Ishikawa (cell line): Measurements from ENCODE around the gene FAM200A.

ENCODE experiments used
- CEBPB ChIP-seq: IDR thresholded peaks from 2 replicates; pipeline ENCODE4 v1.6.1; 2012
- EGR1 ChIP-seq: IDR thresholded peaks from 2 replicates; pipeline ENCODE4 v1.6.1; 2012
- EP300 ChIP-seq: IDR thresholded peaks from 2 replicates; pipeline ENCODE4 v1.6.1; 2012; ENCODE audit warnings: borderline replicate concordance
- FOXM1 ChIP-seq: IDR thresholded peaks from 2 replicates; pipeline ENCODE4 v1.6.1; 2012; ENCODE audit warnings: low read depth, borderline replicate concordance
- NFIC ChIP-seq: IDR thresholded peaks from 2 replicates; pipeline ENCODE4 v1.6.1; 2012
- RAD21 ChIP-seq: IDR thresholded peaks from 2 replicates; pipeline ENCODE4 v1.6.1; 2012; ENCODE audit warnings: low read depth
- TAF1 ChIP-seq: IDR thresholded peaks from 2 replicates; pipeline ENCODE4 v1.6.1; 2012; ENCODE audit warnings: low read depth, mild to moderate bottlenecking
- TCF12 ChIP-seq: IDR thresholded peaks from 2 replicates; pipeline ENCODE4 v1.6.1; 2012; ENCODE audit warnings: low read depth
- TEAD4 ChIP-seq: IDR thresholded peaks from 2 replicates; pipeline ENCODE4 v1.6.1; 2012
- YY1 ChIP-seq: IDR thresholded peaks from 2 replicates; pipeline ENCODE4 v1.6.1; 2012; ENCODE audit warnings: low read depth
- ZBTB7A ChIP-seq: IDR thresholded peaks from 2 replicates; pipeline ENCODE4 v1.6.1; 2012; ENCODE audit warnings: low read depth
- TF ChIP-seq, protein P1 (sequence below): IDR thresholded peaks from 2 replicates; pipeline ENCODE4 v1.6.1; 2012; ENCODE audit warnings: low read depth, mild to moderate bottlenecking
- TF ChIP-seq, protein P2 (sequence below): IDR thresholded peaks from 2 replicates; pipeline ENCODE4 v1.6.1; 2012
- TF ChIP-seq, protein P3 (sequence below): IDR thresholded peaks from 2 replicates; pipeline ENCODE4 v1.6.1; 2012

DNA sequence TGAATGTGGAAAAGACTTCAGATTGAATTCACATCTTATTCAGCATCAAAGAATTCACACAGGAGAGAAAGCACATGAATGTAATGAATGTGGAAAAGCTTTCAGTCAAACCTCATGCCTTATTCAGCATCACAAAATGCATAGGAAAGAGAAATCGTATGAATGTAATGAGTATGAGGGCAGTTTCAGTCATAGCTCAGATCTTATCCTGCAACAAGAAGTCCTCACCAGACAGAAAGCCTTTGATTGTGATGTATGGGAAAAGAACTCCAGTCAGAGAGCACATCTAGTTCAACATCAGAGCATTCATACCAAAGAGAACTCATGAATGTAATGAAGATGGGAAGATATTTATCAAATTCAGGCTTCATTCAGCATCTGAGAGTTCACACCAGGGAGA is 21.3 kb upstream of the FAM200A start:
- TF ChIP-seq TAF1 = no peak
- no peak for TF ChIP-seq RAD21
- no peak for TF ChIP-seq EP300
- TF ChIP-seq TCF12 = no peak
- TF ChIP-seq, protein P1, sequence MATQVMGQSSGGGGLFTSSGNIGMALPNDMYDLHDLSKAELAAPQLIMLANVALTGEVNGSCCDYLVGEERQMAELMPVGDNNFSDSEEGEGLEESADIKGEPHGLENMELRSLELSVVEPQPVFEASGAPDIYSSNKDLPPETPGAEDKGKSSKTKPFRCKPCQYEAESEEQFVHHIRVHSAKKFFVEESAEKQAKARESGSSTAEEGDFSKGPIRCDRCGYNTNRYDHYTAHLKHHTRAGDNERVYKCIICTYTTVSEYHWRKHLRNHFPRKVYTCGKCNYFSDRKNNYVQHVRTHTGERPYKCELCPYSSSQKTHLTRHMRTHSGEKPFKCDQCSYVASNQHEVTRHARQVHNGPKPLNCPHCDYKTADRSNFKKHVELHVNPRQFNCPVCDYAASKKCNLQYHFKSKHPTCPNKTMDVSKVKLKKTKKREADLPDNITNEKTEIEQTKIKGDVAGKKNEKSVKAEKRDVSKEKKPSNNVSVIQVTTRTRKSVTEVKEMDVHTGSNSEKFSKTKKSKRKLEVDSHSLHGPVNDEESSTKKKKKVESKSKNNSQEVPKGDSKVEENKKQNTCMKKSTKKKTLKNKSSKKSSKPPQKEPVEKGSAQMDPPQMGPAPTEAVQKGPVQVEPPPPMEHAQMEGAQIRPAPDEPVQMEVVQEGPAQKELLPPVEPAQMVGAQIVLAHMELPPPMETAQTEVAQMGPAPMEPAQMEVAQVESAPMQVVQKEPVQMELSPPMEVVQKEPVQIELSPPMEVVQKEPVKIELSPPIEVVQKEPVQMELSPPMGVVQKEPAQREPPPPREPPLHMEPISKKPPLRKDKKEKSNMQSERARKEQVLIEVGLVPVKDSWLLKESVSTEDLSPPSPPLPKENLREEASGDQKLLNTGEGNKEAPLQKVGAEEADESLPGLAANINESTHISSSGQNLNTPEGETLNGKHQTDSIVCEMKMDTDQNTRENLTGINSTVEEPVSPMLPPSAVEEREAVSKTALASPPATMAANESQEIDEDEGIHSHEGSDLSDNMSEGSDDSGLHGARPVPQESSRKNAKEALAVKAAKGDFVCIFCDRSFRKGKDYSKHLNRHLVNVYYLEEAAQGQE = no peak
- no peak for TF ChIP-seq TEAD4
- no peak for TF ChIP-seq YY1
- TF ChIP-seq, protein P2, sequence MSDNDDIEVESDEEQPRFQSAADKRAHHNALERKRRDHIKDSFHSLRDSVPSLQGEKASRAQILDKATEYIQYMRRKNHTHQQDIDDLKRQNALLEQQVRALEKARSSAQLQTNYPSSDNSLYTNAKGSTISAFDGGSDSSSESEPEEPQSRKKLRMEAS = no peak
- no peak for TF ChIP-seq CEBPB
- no peak for TF ChIP-seq ZBTB7A
- TF ChIP-seq FOXM1 = no peak
- no peak for TF ChIP-seq EGR1
- no peak for TF ChIP-seq NFIC
- TF ChIP-seq, protein P3, sequence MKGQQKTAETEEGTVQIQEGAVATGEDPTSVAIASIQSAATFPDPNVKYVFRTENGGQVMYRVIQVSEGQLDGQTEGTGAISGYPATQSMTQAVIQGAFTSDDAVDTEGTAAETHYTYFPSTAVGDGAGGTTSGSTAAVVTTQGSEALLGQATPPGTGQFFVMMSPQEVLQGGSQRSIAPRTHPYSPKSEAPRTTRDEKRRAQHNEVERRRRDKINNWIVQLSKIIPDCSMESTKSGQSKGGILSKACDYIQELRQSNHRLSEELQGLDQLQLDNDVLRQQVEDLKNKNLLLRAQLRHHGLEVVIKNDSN = no peak
